MM.1S (cell line): ENCODE results near the gene FAM120AOS.

Experiments used
- DNase-seq: peaks from one replicate; pipeline ENCODE4 v3.0.0-alpha.2; 2015
- H2AFZ ChIP-seq: fragments of 300-600 bp; sonication (generic); 2 replicates; pipeline ENCODE4 v1.6.0; 2016; ENCODE audit warnings: antibody characterized with exemption, low read length
- H3F3A ChIP-seq: fragments of 300-600 bp; sonication (generic); 2 replicates; pipeline ENCODE4 v1.6.1; 2016; ENCODE audit warnings: mild to moderate bottlenecking, antibody characterized with exemption, low read length, moderate library complexity, mixed read lengths; ENCODE audit not compliant: insufficient read depth
- H3K27ac ChIP-seq: fragments of 300-600 bp; sonication (generic); 2 replicates; pipeline ENCODE4 v1.5.1; 2016; ENCODE audit warnings: mild to moderate bottlenecking, low read length
- H3K27me3 ChIP-seq: fragments of 300-600 bp; sonication (generic); replicated peaks from 2 replicates; pipeline ENCODE4 v1.6.0; 2016; ENCODE audit warnings: low read length; ENCODE audit not compliant: insufficient read depth
- H3K36me3 ChIP-seq: fragments of 300-600 bp; sonication (generic); replicated peaks from 2 replicates; pipeline ENCODE4 v1.6.1; 2016; ENCODE audit warnings: mild to moderate bottlenecking, low read length, mixed read lengths; ENCODE audit not compliant: insufficient read depth
- H3K4me1 ChIP-seq: fragments of 300-600 bp; sonication (generic); 2 replicates; pipeline ENCODE4 v1.6.1; 2016; ENCODE audit warnings: low read length, mixed read lengths
- H3K4me2 ChIP-seq: fragments of 300-600 bp; sonication (generic); 2 replicates; pipeline ENCODE4 v1.6.0; 2016; ENCODE audit warnings: low read depth, low read length
- H3K4me3 ChIP-seq: fragments of 300-600 bp; sonication (generic); 2 replicates; pipeline ENCODE4 v1.5.1; 2016; ENCODE audit warnings: low read length, mixed read lengths
- H3K79me2 ChIP-seq: fragments of 300-600 bp; sonication (generic); 2 replicates; pipeline ENCODE4 v1.6.1; 2016; ENCODE audit warnings: mixed run types, low read length, mixed read lengths
- H3K9ac ChIP-seq: fragments of 300-600 bp; sonication (generic); 2 replicates; pipeline ENCODE4 v1.6.1; 2016; ENCODE audit warnings: low read length, mixed read lengths
- H3K9me2 ChIP-seq: fragments of 300-600 bp; sonication (generic); replicated peaks from 2 replicates; pipeline ENCODE4 v1.6.1; 2016; ENCODE audit warnings: mild to moderate bottlenecking, low read length, mixed read lengths; ENCODE audit not compliant: insufficient read depth
- H3K9me3 ChIP-seq: fragments of 300-600 bp; sonication (generic); replicated peaks from 2 replicates; pipeline ENCODE4 v1.6.1; 2016; ENCODE audit warnings: mild to moderate bottlenecking, low read length, mixed read lengths; ENCODE audit not compliant: insufficient read depth
- H4K20me1 ChIP-seq: fragments of 300-600 bp; sonication (generic); 2 replicates; pipeline ENCODE4 v1.6.1; 2016; ENCODE audit warnings: mild to moderate bottlenecking, low read length, moderate library complexity, mixed read lengths; ENCODE audit not compliant: insufficient read depth
- EZH2 ChIP-seq: fragments of 300-600 bp; sonication (generic); optimal IDR thresholded peaks from 2 replicates; pipeline ENCODE3; 2017; ENCODE audit warnings: low read depth, mild to moderate bottlenecking, antibody characterized with exemption, low read length, mixed read lengths
- EZH2phosphoT487 ChIP-seq: fragments of 300-600 bp; sonication (generic); IDR thresholded peaks from 2 replicates; pipeline ENCODE4 v1.6.1; 2018; ENCODE audit warnings: antibody characterized with exemption, low read length
- TF ChIP-seq, protein P1 (sequence below): fragments of 300-600 bp; sonication (generic); IDR thresholded peaks from 2 replicates; pipeline ENCODE4 v1.5.1; 2016; ENCODE audit warnings: antibody characterized with exemption, low read length, mixed read lengths

Gene FAM120AOS

DNA sequence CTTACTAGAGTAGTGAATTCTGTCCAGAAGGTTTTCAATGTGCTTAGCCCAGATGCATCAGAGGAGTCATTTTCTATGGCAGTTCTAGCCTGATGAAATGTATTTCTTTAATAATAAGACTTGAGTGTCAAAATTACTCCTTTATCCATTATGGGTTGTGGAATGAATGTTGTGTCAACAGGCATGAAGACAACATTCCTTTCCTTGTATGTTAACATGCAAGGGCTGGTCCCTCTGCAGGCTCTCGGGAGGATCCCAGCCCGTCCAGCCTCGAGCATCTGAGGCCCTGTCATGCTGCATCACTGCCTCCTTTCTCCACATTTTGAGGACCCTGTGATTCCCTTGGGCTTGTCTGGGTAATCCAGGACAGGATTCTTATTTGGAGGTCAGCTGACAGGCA lies 42.9 kb upstream of the FAM120AOS start:
- no peak overlapping the region for H3K4me3 ChIP-seq
- H3K4me1 ChIP-seq: peaks cover 17% of the 10 kb centered on the region
- no peaks in the 10 kb centered on the region for H3K9me2 ChIP-seq
- DNase-seq: no peak
- H3K9me3 ChIP-seq: no peaks in the 10 kb centered on the region
- H2AFZ ChIP-seq: no peak overlapping the region
- H3K27me3 ChIP-seq: no peaks in the 10 kb centered on the region
- H4K20me1 ChIP-seq: peaks cover 9% of the 10 kb centered on the region; the same call in 1 of the 2 replicates
- H3K27ac ChIP-seq: no peak overlapping the region
- H3F3A ChIP-seq: peaks cover 3% of the 10 kb centered on the region; the same call in 1 of the 2 replicates
- H3K9ac ChIP-seq: no peak overlapping the region
- no peak overlapping the region for H3K4me2 ChIP-seq
- peaks cover 21% of the 10 kb centered on the region; the same call in 1 of the 2 replicates for H3K36me3 ChIP-seq
- H3K79me2 ChIP-seq: peaks cover 87% of the 10 kb centered on the region
- TF ChIP-seq EZH2: no peak
- TF ChIP-seq, protein P1, sequence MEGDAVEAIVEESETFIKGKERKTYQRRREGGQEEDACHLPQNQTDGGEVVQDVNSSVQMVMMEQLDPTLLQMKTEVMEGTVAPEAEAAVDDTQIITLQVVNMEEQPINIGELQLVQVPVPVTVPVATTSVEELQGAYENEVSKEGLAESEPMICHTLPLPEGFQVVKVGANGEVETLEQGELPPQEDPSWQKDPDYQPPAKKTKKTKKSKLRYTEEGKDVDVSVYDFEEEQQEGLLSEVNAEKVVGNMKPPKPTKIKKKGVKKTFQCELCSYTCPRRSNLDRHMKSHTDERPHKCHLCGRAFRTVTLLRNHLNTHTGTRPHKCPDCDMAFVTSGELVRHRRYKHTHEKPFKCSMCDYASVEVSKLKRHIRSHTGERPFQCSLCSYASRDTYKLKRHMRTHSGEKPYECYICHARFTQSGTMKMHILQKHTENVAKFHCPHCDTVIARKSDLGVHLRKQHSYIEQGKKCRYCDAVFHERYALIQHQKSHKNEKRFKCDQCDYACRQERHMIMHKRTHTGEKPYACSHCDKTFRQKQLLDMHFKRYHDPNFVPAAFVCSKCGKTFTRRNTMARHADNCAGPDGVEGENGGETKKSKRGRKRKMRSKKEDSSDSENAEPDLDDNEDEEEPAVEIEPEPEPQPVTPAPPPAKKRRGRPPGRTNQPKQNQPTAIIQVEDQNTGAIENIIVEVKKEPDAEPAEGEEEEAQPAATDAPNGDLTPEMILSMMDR: no peak
- TF ChIP-seq EZH2phosphoT487: no peak

DNA sequence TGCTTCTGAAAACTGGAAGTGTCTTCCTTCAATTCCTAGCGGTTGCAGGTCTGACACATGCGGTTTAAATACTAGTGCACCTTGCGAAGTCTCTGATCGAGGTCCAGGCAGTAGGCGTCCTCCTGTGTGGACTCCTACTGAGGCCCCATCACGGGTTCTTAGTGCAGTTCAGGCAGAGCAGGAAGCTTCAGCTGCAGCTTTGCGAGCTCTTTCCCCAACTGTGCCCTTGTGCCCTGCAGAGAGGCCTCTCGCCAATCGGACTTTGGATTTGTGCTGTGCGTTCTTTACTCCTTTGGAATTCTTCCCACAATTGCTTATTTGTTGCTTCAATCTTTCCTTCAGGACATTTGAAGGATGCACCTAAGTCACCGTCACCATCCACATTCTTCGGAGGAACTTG lies 40.6 kb upstream of the FAM120AOS start:
- Histone ChIP-seq H3F3A (no peaks in the 10 kb centered on the region), H3K27ac (no peak overlapping the region), H3K9me3 (no peaks in the 10 kb centered on the region), H3K4me2 (no peak overlapping the region), H4K20me1 (peaks cover 10% of the 10 kb centered on the region; the same call in 1 of the 2 replicates), H3K36me3 (peaks cover 21% of the 10 kb centered on the region; the same call in 1 of the 2 replicates), H2AFZ (no peak overlapping the region), H3K9ac (no peak overlapping the region), H3K4me1 (no peaks in the 10 kb centered on the region), H3K27me3 (no peaks in the 10 kb centered on the region), H3K4me3 (no peak overlapping the region), H3K9me2 (no peaks in the 10 kb centered on the region), H3K79me2 (peaks cover 91% of the 10 kb centered on the region)
- no peak for DNase-seq
- TF ChIP-seq EZH2 (no peak), EZH2phosphoT487 (no peak)
- TF ChIP-seq, protein P1: no peak

DNA sequence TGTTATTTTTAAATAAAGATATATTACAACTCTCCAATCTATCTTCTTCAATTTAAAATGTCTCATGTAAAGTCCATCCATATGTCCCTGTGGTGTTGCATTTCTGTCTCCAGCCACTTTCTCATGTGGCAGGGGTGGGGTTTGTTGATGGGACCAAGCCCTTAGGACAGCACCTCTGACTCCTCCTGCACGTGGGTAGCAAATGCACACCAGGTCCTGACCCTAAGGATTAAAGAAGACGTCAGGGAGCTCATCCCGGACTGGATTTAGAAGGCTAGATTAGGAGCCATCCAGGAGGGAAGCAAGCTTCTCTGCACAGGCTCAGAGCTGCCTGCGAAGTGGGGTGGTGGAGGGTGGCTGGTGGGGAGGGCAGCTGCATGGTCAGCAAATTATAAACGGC lies 38.9 kb upstream of the FAM120AOS start:
- H3F3A ChIP-seq: no peaks in the 10 kb centered on the region
- H3K4me2 ChIP-seq: no peak overlapping the region
- H3K9me2 ChIP-seq: no peaks in the 10 kb centered on the region
- TF ChIP-seq EZH2: no peak
- H4K20me1 ChIP-seq: peaks cover 10% of the 10 kb centered on the region; the same call in 1 of the 2 replicates
- H3K9ac ChIP-seq: no peak overlapping the region
- peaks cover 98% of the 10 kb centered on the region for H3K79me2 ChIP-seq
- H3K4me3 ChIP-seq: no peak overlapping the region
- H2AFZ ChIP-seq: no peak overlapping the region
- peaks cover 15% of the 10 kb centered on the region; the same call in 1 of the 2 replicates for H3K36me3 ChIP-seq
- H3K4me1 ChIP-seq: no peaks in the 10 kb centered on the region
- no peaks in the 10 kb centered on the region for H3K9me3 ChIP-seq
- no peak for DNase-seq
- no peaks in the 10 kb centered on the region for H3K27me3 ChIP-seq
- H3K27ac ChIP-seq: no peak overlapping the region

DNA sequence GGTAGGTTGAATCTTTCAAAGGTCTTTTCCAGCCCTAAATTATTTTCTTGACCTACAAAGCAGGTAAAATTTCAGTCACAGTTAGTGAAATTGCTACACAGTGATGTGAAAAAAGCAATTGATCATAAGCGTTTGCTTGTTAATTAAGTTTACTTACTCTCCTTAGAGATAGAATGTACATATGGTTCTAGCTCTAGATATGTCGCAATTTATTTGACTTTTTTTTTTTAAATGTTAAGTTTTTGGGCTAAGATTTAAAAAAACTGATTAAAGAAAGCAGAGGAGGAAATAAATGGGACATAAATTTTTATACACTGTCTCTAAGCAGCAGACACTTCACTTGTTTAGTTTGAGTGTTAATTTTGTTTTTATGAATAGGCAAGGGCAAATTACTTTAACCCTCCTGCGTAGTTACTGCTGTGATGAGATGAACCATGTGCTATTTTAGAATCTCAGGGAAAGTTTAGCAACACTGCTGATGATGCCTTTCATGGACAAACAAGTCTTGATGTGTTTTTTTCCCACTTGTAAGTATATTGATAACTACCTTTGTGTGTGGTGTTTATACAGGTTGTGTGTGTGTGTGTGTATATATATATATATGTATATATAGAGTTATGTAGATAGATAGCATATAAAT lies 38.3 kb upstream of the FAM120AOS start:
- Histone ChIP-seq H3K27me3 (no peaks in the 10 kb centered on the region), H3F3A (no peaks in the 10 kb centered on the region), H3K79me2 (peaks cover 98% of the 10 kb centered on the region), H4K20me1 (peaks cover 10% of the 10 kb centered on the region; the same call in 1 of the 2 replicates), H3K4me2 (no peak overlapping the region), H3K36me3 (peaks cover 10% of the 10 kb centered on the region; the same call in 1 of the 2 replicates), H3K9me3 (no peaks in the 10 kb centered on the region), H3K9ac (no peak overlapping the region), H2AFZ (no peak overlapping the region), H3K4me1 (no peaks in the 10 kb centered on the region), H3K27ac (no peak overlapping the region), H3K9me2 (no peaks in the 10 kb centered on the region), H3K4me3 (no peak overlapping the region)
- TF ChIP-seq EZH2phosphoT487 (no peak), EZH2 (no peak)
- TF ChIP-seq, protein P1: no peak
- no peak for DNase-seq
